ENCODE results near the gene RAB40B.

Gene RAB40B

GRCh38 chr17:82726427-82726826 is 27.9 kb upstream of the RAB40B start:
- no peak for DNase-seq
- TF ChIP-seq POLR2A (IDR thresholded peaks at IDR 0.05; ENCODE audit: low read length) (no peak), GATA1 (IDR thresholded peaks at IDR 0.05; ENCODE audit: low read depth, low read length) (no peak)

DNA sequence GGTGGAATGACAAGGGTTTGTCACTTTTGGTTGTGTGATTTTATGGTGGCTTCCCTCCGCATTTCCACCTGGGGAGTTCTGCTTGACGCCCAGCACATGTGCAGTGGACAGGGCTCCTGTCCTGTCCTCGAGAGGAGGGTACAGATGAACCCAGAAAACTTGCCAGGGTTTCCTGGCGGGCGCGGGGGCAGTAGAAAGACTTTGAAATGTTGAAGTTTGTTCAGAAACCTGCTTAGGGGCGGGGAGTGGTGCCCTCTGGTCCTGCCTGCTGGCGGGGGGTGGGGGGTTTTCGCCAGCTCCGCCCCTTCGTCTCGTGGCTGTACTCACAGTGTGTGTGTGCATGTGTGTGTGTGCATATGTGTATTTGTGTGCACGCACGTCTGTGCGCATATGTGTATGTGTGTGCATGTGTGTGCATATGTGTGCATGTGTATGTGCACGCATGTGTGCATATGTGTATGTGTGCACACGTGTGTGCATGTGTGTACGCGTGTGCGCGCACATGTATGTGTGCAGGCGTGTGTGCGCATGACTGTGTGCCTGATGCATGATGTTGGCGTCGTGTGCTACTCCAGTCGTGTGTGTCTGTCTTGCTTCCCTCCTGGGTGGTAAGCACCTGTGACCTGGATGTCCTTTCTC is 24.8 kb upstream of the RAB40B start:
- TF ChIP-seq GATA1 (IDR thresholded peaks at IDR 0.05; ENCODE audit: low read depth, low read length): no peak
- TF ChIP-seq POLR2A (IDR thresholded peaks at IDR 0.05; ENCODE audit: low read length): no peak
- no peak for DNase-seq

- TF ChIP-seq GATA1 (IDR thresholded peaks at IDR 0.05; ENCODE audit: low read depth, low read length) (no peak), POLR2A (IDR thresholded peaks at IDR 0.05; ENCODE audit: low read length) (no peak)
- no peak for DNase-seq
These were observed 24.0 kb upstream of the RAB40B start for GRCh38 chr17:82722341-82723013.

DNA sequence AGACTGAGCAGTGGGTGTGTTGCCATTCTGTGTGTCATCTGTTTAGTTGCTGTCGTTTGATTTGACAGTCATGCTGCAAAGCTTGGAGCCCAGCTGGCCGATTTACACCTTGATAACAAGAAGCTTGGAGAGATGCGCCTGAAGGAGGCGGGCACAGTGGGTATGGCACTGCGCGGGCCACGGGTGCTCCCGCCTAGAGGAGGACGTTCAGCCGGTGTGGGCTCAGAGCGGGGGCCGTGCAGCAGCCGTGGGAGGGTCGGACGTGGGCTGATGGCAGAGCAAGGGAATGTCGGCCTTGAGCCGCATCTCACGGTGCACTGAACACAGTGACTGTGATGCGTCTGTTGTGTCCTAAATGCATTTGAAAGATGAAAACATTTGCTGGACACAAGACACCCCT is 21.7 kb upstream of the RAB40B start:
- no peak for DNase-seq
- no peak for TF ChIP-seq GATA1 (IDR thresholded peaks at IDR 0.05; ENCODE audit: low read depth, low read length)
- TF ChIP-seq POLR2A (IDR thresholded peaks at IDR 0.05; ENCODE audit: low read length): no peak

- no peak for DNase-seq
- no peak for TF ChIP-seq GATA1 (IDR thresholded peaks at IDR 0.05; ENCODE audit: low read depth, low read length)
- TF ChIP-seq POLR2A (IDR thresholded peaks at IDR 0.05; ENCODE audit: low read length): no peak
These were observed 20.6 kb upstream of the RAB40B start for GRCh38 chr17:82718986-82719685.

DNA sequence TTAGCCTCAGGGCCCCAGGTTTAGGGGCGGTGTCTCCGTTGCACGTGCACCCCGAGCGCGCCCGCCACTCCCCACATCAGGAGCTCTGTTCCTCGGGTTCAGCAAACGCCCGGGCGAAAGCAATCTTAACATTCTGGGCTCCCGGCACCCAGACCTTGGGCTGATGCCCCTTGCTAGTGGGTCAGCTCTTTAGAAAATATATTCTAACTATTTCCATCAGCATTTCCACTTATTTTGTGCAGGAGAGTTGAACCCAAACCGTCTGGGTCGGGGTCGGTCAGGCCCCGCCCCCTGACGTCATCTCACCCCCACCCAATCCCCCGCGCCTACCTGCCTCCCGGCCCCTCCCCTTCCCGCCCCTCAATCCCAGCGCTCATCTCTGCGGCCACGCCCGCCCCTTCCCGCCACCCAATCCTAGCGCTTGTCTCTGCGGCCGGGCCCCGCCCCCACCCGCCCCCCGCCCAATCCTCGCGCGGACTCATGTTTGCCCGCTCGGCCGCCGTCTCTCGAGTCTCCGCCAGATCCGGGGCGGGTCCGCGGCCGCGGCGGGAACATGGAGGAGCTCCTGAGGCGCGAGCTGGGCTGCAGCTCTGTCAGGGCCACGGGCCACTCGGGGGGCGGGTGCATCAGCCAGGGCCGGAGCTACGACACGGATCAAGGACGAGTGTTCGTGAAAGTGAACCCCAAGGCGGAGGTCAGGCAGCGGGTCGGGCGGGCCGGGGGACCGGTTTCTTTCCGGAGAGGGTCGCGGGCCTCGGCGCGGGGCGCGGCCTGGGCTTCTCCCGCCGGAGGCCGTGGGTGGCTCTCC is 17.9 kb upstream of the RAB40B start, which contains the start of gene FN3KRP:
FN3KRP (plus strand) TSS at position 504 of the 808 bp plus-strand sequence; CDS start at position 554, 50 bp downstream.
- peak; percentile 95 for DNase-seq
- TF ChIP-seq GATA1 (IDR thresholded peaks at IDR 0.05; ENCODE audit: low read depth, low read length): no peak
- TF ChIP-seq POLR2A (IDR thresholded peaks at IDR 0.05; ENCODE audit: low read length): no peak

DNA sequence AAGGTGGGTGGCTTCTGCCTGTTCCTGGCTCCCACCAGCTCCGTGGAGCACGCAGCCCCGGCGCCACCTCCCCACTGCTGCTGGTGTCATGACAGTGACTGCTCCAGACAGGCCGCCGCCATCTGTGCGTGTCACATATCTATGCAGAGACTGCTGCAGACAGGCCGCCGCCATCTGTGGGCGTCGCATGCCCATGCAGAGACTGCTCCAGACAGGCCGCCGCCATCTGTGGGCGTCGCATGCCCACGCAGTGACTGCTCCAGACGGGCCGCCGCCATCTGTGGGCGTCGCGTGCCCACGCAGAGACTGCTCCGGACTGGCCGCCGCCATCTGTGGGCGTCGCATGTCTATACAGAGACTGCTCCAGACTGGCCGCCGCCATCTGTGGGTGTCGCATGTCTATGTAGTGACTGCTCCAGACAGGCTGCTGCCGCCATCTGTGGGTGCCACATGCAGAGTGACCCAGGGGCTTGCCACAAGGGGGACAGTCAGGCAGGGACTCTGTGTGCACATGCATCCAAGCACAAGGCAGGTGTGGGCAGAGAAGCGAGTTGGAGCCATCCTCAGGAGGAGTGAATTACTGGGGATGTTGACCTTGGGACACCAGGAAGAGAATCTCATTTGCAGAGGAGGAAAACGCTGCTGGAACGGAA is 14.7 kb upstream of the RAB40B start:
- TF ChIP-seq POLR2A (IDR thresholded peaks at IDR 0.05; ENCODE audit: low read length): no peak
- no peak for DNase-seq

DNA sequence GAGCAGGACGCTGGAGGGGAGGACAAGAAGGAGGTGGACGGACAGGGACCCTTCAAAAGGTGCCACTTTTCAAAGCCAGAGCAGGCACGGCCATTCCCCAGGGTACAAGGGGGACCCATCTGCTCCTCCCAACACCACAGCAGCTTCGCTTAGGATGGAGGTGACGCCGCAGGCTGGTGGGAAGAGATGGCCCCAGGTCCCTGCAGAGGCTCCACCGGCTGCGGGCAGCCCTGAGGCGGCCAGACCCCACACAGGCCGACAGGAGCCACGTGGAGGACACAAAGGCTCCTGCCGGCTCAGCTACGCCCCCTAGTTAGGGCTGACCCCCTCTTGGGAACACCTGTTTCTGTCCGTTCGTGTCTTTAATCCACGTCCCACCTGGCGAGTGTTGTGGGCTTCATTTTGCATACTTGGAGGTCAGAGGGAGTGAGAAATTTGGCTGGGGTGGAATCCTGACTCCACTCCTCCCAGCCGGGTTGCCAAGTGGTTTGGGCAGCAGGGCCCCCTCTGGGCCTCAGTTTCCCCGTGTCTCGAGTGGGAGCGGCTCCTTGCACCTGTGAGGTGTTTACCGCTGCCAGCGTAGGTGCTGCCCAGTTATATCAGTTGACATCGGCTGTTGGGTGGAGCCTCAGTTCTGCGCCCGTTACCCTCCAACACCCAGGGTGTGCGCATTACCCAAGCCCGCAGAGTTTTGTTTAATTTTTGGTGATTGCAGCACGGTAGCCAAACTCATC is 12.2 kb upstream of the RAB40B start:
- TF ChIP-seq POLR2A (IDR thresholded peaks at IDR 0.05; ENCODE audit: low read length) (no peak), GATA1 (IDR thresholded peaks at IDR 0.05; ENCODE audit: low read depth, low read length) (no peak)
- DNase-seq: no peak

- DNase-seq: no peak
- TF ChIP-seq GATA1 (IDR thresholded peaks at IDR 0.05; ENCODE audit: low read depth, low read length) (no peak), POLR2A (IDR thresholded peaks at IDR 0.05; ENCODE audit: low read length) (no peak)
These were observed 11.4 kb upstream of the RAB40B start for GRCh38 chr17:82709676-82710498.

GRCh38 chr17:82709024-82709675 is 10.7 kb upstream of the RAB40B start:
- TF ChIP-seq GATA1 (IDR thresholded peaks at IDR 0.05; ENCODE audit: low read depth, low read length): no peak
- no peak for DNase-seq

GRCh38 chr17:82705756-82706155 is 7.3 kb upstream of the RAB40B start:
- DNase-seq: no peak
- TF ChIP-seq POLR2A (IDR thresholded peaks at IDR 0.05; ENCODE audit: low read length) (no peak), GATA1 (IDR thresholded peaks at IDR 0.05; ENCODE audit: low read depth, low read length) (no peak)

DNA sequence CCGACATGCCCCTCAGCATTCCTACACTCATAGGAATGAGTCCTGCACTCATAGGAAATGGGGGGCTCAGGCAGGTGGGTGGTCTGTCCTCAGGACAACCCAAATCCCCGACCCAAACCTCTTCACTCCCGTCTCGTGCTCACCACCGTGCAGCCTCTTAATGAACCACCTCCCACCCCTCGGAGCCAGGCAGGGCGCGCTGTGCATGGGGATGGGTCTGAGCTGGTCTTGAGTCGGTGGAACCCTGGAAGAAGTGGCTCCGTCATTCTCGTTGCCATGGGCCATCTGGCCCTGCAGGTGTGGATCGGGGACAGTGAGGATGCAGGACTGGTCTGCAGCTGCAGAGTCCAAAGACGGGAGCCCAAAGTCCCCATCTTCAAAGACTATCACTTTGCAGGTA is 6.4 kb upstream of the RAB40B start:
- no peak for DNase-seq
- TF ChIP-seq POLR2A (IDR thresholded peaks at IDR 0.05; ENCODE audit: low read length): no peak
- no peak for TF ChIP-seq GATA1 (IDR thresholded peaks at IDR 0.05; ENCODE audit: low read depth, low read length)

All from erythroblast (primary cell).